Parathyroid adenoma (tissue), 2 donors: ENCODE data around the gene PACRG.

ENCODE experiments used
- H2AFZ ChIP-seq: fragments of 300-600 bp; sonication (generic); one replicate; pipeline ENCODE4 v1.7.0; 2017; ENCODE audit warnings: antibody characterized with exemption, mild to moderate bottlenecking
- H3K27ac ChIP-seq: fragments of 300-600 bp; sonication (generic); one replicate; pipeline ENCODE4 v1.7.0; 2017
- H3K27me3 ChIP-seq: fragments of 300-600 bp; sonication (generic); one replicate; pipeline ENCODE4 v1.7.0; 2017; ENCODE audit warnings: low read length; ENCODE audit not compliant: control insufficient read depth, insufficient read depth
- H3K36me3 ChIP-seq: fragments of 300-600 bp; sonication (generic); one replicate; pipeline ENCODE4 v1.7.0; 2017; ENCODE audit warnings: low read length; ENCODE audit not compliant: control insufficient read depth, insufficient read depth
- H3K4me1 ChIP-seq: fragments of 300-600 bp; sonication (generic); one replicate; pipeline ENCODE4 v1.7.0; 2017; ENCODE audit warnings: control low read depth
- H3K4me2 ChIP-seq: fragments of 300-600 bp; sonication (generic); one replicate; pipeline ENCODE4 v1.7.0; 2017; ENCODE audit warnings: low read length
- H3K4me3 ChIP-seq: fragments of 300-600 bp; sonication (generic); one replicate; pipeline ENCODE4 v1.7.0; 2017; ENCODE audit warnings: low read depth, low read length
- H3K79me2 ChIP-seq: fragments of 300-600 bp; sonication (generic); one replicate; pipeline ENCODE4 v1.7.0; 2017; ENCODE audit warnings: control low read depth
- H3K9ac ChIP-seq: fragments of 300-600 bp; sonication (generic); one replicate; pipeline ENCODE4 v1.7.0; 2017; ENCODE audit warnings: mild to moderate bottlenecking
- H3K9me3 ChIP-seq: fragments of 300-600 bp; sonication (generic); one replicate; pipeline ENCODE4 v1.7.0; 2017; ENCODE audit warnings: low read length; ENCODE audit not compliant: control insufficient read depth
- CTCF ChIP-seq: fragments of 300-600 bp; sonication (generic); IDR thresholded peaks from one replicate; pipeline ENCODE4 v1.7.0; 2017; ENCODE audit warnings: antibody characterized with exemption, mild to moderate bottlenecking
- donor health status: primary hyperparathyroidism.

The PACRG gene

GRCh38 chr6:163165155-163165910, 437.6 kb downstream of the PACRG start:
- Histone ChIP-seq H3K27ac (peak overlapping the region; percentile 62), H3K4me1 (peaks cover 12% of the 10 kb centered on the region), H3K79me2 (no peaks in the 10 kb centered on the region), H3K4me2 (no peak overlapping the region), H3K9me3 (no peaks in the 10 kb centered on the region), H2AFZ (no peak overlapping the region), H3K27me3 (no peaks in the 10 kb centered on the region), H3K4me3 (no peak overlapping the region), H3K36me3 (no peaks in the 10 kb centered on the region), H3K9ac (no peak overlapping the region)
- TF ChIP-seq CTCF: no peak

DNA sequence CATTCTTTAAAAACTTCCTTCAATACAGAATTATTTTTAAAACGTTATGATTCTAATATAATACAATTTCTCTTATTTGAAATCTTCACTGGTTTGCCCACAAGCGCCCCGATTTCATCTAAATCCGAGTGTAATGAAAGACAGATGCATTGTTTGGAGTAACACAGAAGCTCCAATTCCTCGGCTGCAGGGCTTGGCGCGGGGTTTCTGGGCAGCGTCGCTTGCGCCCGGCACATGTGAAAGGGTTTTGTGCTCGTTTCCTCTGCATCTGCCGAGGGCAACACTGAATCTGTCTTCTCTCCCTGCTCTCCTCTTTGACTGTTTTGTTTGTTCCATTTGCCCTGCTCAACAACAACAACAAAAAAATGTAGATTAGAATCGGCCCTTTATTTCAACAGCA, 438.1 kb downstream of the PACRG start:
- H3K4me2 ChIP-seq: no peak overlapping the region
- peaks cover 12% of the 10 kb centered on the region for H3K4me1 ChIP-seq
- no peak overlapping the region for H3K4me3 ChIP-seq
- H3K36me3 ChIP-seq: no peaks in the 10 kb centered on the region
- no peaks in the 10 kb centered on the region for H3K9me3 ChIP-seq
- no peak overlapping the region for H3K9ac ChIP-seq
- no peaks in the 10 kb centered on the region for H3K79me2 ChIP-seq
- TF ChIP-seq CTCF: no peak
- no peak overlapping the region for H3K27ac ChIP-seq
- no peak overlapping the region for H2AFZ ChIP-seq
- H3K27me3 ChIP-seq: no peaks in the 10 kb centered on the region

DNA sequence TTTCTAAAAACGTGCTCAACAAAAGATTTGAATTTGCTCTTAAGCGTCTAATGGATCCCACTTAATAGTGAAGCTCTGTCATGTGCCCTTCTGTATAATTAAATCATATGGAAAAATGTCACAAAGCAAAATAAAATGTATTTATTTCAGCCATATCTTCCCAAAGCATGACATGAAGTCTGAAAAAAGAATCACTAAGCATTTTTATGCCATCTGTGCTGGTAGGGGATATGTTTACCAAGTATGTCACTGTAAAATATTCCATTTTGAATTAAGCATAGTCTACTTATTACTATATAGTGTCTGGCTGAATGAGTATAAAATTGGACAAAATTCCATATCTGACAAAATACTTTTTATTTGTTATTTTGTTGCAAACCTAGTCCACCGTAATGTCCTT, 438.7 kb downstream of the PACRG start:
- H3K4me2 ChIP-seq: no peak overlapping the region
- no peaks in the 10 kb centered on the region for H3K36me3 ChIP-seq
- H3K4me1 ChIP-seq: peaks cover 12% of the 10 kb centered on the region
- H3K4me3 ChIP-seq: no peak overlapping the region
- H3K27ac ChIP-seq: no peak overlapping the region
- no peak overlapping the region for H3K9ac ChIP-seq
- no peaks in the 10 kb centered on the region for H3K79me2 ChIP-seq
- TF ChIP-seq CTCF: no peak
- H3K9me3 ChIP-seq: no peaks in the 10 kb centered on the region
- H2AFZ ChIP-seq: no peak overlapping the region
- H3K27me3 ChIP-seq: no peaks in the 10 kb centered on the region

- H2AFZ ChIP-seq: no peak overlapping the region
- H3K4me1 ChIP-seq: peaks cover 9% of the 10 kb centered on the region
- H3K27me3 ChIP-seq: no peaks in the 10 kb centered on the region
- H3K4me2 ChIP-seq: no peak overlapping the region
- no peak overlapping the region for H3K27ac ChIP-seq
- H3K4me3 ChIP-seq: no peak overlapping the region
- H3K79me2 ChIP-seq: no peaks in the 10 kb centered on the region
- H3K36me3 ChIP-seq: no peaks in the 10 kb centered on the region
- no peak for TF ChIP-seq CTCF
- H3K9me3 ChIP-seq: no peaks in the 10 kb centered on the region
- H3K9ac ChIP-seq: no peak overlapping the region
Measured at GRCh38 chr6:163169521-163169920, 441.7 kb downstream of the PACRG start.

- Histone ChIP-seq H3K27ac (no peak overlapping the region), H3K36me3 (no peaks in the 10 kb centered on the region), H3K9me3 (no peaks in the 10 kb centered on the region), H3K27me3 (no peaks in the 10 kb centered on the region), H3K4me2 (no peak overlapping the region), H3K4me1 (peaks cover 6% of the 10 kb centered on the region), H2AFZ (no peak overlapping the region), H3K79me2 (no peaks in the 10 kb centered on the region), H3K4me3 (no peak overlapping the region), H3K9ac (no peak overlapping the region)
- peak; percentile 29 for TF ChIP-seq CTCF
Measured at GRCh38 chr6:163170294-163170883, 442.6 kb downstream of the PACRG start.
